Activated CD4-positive, alpha-beta T cell treated with anti-CD3 and anti-CD28 coated beads for 1 hour (primary cell): ENCODE data around the gene GHR.
A peak's percentile ranks its signal among the peaks of the same experiment; 100 is the strongest.

Source experiments
- DNase-seq: peaks from one replicate; pipeline ENCODE4 v3.0.0-alpha.2; 2020

The GHR gene

DNA sequence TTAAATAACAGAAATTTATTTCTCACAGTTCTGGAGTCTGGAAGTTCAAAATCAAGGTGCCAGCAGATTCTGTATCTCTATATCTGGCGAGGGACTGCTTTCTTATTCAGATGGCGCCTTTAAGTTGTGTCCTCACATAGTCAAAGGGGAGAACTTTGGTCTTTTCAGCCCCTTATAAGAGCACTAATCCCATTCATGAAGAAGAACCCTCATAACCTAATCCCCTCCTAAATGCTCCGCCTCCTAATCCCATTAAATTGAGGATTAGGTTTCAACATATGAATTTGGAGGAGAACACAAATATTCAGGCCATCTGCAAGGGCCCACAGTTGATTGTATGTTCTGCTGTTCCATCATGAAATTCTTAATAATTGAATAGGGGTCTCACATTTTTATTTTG lies 322.6 kb downstream of the GHR start:
- no peak for DNase-seq

DNA sequence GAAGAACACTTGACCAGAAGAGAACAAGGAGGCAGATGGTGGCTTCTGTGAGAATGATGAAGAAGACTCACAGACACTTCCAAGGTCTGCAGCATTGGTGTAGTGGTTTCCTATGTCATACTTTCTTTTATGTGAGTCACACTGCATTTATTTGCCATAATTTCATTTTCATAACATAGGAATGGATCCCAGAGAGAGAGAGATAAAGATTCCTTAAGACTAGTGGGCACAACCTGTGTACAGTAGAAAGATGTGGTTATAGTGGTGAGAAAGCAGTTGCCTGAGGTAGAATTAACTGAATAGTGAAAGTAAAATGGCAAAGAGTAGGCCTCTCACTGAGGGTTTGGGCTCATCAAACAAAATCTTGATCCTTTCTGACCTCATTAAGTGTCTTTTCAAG lies 325.8 kb downstream of the GHR start:
- DNase-seq = no peak

DNA sequence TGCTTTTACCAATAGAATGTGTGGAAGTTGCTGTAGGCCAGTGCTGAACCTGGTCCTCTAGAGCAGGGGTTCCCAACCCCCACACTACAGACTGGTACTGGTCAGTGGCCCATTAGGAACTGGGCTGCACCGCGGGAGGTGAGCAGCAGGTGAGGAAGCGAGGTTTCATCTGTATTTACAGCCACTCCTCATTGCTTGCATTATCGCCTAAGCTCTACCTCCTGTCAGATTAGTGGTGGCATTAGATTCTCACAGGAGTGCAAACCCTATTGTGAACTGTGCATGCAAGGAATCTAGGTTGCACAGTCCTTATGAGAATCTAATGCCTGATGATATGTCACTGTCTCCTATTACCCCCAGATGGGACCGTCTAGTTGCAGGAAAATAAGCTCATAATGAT lies 327.3 kb downstream of the GHR start:
- DNase-seq = no peak

DNA sequence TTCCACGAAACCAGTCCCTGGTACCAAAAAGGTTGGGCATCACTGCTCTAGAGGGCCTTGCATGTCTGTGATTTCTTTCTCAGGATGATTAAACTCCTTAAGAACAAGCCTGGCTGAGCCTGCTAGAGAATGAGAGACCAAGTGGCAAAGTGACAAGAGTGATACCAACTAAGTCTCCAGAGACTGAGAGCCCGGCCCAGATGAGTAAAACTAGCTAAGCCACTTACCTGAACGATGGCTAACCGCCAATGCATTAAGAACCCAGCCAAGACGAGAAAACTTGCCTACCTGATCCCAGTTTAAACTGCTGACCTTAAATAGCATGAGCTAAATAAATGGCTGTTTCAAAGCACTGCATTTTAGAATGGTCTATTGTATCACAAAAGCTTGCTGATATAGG lies 327.8 kb downstream of the GHR start:
- no peak for DNase-seq

DNA sequence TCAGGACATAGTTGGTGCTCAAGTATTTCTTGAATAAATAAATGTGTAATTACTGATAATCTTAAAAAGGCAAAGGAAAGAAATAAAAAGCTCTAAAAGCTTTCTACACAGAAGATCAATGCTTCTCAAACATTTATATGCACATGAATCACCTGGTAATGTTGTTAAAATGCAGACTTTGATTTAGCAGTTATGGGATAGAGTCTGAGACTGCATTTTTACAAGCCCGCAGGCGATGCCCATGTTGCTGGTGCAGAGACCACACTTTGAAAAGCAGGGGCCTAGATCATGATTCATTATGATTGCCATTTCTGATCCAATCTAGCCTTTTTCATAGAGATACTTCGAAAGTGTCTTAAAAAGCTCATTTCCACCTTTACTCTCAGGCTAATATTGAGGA lies 329.9 kb downstream of the GHR start:
- no peak for DNase-seq

DNA sequence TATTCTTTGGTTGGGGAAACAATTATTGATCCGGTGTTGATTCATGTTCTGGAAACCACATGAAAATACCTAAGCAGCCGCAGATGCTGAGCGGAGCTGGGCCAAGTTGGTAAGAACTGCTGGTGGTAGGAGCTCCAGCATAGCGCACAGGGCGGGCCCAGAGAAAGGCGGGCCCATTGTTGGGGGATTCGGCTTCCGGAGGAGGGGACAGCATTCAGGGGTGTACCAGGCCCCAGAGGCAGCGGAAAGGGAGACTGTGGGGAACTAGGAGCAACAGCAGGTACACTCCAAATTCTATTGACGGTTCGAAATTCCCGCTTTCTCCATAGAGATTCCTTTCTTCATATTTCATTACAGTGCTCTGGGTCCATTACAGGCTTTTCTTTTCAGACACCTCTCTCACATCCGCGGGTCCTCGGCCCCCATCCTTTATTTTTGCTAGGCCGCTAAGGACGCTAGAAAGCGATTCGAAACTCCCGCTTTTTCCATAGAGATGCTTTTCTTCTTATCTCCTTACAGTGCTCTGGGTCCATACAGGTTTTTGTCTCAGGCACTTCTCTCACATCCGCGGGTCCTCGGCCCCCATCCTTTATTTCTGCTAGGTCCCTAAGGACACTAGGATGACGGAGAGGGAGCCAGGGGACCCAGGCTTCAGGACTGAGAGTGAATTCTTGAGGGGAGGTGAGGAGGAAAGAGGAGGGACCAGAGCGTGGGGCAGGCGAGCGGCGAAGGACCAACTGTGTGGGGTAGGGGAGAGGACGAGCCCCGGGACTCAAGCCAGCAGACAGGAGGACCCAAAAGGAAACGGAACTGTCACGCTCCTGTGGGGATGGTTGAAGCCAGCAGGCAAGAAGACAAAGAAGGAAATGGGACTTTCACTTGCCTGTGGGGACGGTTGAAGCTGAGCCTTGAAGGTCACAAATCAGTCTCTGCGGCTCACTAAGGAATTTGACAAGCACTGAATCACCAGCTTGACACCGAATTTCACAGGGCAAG lies 333.7 kb downstream of the GHR start, which contains the start of gene CCDC152:
Gene CCDC152 (plus strand): TSS at position 213 of the 996 bp plus-strand sequence. CDS start 2,304 bp downstream, outside the sequence.
- peak; percentile 32 for DNase-seq

DNA sequence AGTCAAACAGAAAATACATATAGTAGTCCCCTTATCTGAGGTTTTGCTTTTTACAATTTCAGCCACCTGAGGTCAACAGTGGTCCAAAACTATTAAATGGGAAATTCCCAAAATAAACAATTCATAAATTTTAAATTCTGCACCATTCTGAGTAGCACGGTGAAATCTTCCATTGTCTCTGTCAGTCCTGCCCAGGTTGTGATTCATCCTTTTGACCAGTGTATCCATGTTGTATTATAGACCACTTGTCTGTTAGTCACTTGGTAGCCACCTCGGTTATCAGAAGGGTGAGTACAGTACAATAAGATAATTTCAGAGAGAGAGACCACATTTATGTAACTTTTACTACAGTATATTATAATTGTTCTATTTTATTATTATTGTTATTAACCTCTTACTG lies 336.2 kb downstream of the GHR start:
- DNase-seq = no peak

DNA sequence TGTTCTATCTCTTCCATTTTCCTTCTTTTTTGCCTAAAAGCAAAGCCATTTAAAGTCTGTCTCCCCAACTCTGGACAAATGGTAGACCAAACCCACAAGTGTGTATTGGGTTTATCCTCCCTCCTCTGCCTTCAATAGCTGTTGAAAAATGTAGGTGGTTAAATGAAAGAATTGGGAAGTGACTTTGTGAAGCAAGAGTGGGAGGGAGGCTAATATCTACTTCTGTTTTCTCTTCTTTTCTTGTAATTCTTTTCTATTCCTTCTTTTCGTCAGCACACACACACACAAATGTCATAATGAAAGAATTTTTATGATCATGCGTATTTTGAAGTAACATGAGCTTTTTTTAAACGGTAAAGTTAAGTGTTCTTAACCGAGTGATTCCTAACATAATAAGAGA lies 337.2 kb downstream of the GHR start:
- no peak for DNase-seq

DNA sequence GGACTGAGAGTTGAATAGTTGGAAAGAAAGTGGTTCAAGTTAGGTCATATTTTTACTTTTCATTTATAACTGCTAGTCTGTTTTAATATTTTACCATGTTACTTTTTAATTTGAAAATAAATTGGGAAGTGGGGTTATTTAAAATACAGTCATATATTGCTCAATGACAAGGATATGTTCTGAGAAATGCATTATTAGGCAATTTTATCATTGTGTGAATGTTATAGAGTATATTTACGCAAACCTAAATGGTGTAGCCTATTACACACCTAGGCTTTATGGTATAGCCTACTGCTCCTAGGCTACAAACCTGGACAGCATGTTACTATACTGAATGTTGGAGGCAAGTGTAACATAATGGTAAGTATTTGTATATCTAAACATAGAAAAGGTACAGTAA lies 338.6 kb downstream of the GHR start:
- DNase-seq = no peak

DNA sequence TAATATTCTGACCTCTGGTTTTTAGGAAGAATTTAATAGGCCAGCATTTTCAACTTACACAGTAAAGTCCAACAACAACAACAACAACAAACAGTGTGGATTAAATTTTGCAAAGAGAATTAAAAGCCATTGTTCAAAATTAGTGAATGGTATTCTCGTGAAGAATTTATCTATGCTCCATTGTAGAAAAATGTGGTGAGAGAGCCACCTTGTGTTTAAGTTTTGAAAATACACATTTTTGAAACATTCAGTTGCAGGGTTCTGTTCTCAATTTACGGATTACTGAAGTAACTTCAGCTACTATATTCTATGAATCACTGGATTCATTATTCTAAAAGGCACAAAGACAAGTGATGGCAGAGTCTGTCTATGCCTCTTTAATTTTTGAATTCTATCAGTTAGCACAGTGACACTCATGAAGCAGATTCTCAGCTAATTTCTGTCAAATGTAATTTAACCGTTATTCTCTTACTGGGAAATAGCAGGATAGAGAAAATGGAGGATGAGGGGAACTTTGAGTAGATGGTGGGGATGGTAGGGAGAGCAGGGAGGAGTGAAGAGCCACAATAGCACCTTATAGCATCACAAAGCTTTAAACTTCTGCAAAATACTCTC lies 344.4 kb downstream of the GHR start:
- DNase-seq = no peak

DNA sequence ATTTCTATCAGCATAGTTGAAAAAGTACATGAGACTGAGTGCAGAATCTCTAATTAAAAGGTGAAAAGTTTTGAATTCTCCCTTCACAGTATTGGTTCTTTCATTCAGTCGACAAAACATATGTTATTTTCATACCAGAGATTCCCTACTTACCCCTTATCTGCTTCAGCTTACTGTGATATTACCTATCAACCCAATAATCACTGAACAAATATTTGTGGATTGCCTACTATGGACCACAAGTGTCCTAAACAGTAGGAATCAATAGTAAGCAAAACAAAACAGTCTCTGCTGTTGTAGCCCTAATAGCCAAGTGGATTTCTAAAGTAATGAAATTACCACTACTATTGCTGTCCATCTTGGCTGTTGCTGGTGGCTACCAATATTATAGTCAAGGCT lies 344.9 kb downstream of the GHR start:
- no peak for DNase-seq

DNA sequence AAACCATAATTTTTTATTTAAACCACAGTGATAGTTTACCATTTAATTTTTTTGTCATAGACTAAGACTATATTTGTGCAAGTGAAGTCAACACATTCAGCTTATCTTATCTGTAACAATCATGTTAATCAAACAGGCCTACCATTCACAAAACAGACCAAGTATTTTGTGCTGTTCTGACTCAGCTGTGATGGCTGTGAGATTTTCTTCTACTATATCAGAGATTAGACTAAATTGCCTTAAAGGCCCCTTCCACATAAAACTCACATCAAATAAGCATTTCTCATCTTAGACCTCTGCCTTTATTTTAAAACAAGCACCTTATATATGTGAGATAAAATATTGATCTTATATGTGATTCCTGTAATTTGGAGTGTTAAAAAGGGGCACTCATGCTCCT lies 346.8 kb downstream of the GHR start:
- DNase-seq = no peak
